Midbrain (tissue), 1 donor: ENCODE results near the gene PRDM10.
A peak's percentile ranks its signal among the peaks of the same experiment; 100 is the strongest.
"Not testable (repeated sequence)": the region's sequence is repeated elsewhere in the genome, so short reads cannot be mapped to it uniquely, and the experiment has no call there.

Experiments
- DNase-seq: peaks from one replicate; lab custom pipeline; 2025; lab: John Stamatoyannopoulos, UW

Gene PRDM10

DNA sequence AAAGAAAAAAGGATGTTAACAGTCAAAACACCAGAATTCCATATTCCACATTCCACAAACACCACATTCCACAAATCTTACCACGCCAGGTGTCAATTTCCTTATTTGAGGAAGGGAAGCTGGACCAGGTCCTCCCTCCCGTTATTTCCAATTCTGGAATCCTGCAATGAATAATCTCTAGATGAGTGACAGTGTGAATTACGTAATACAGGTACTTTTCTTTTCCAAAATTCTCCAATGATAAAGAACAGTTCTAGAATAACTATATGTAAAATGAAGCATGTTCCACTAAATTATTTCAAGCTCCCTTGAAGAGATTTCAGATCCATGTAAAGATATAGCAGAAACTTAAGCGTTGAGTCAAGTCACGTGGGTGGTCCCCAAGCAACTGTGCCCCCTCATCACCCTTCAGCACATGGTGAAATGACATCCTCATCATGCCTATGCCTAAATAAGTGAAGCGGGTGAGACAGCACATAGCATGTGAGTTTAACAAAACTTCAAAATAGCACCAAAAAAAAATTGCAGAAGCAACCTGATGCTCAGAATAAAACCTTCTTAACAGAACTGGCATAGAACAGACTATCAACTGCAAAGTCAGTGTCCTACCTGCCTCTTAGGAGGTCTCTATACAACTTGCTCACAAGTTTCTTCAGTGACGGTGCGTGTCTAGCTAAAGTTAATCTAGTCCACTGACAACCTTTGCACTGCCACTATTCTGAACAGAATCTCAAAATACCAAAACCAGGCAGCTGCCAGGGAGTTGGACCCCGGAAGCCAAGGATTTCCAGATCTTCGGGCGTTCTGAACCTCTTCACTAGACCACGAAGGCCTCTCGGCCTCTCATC, 108.1 kb downstream of the PRDM10 start:
- no peak for DNase-seq

DNA sequence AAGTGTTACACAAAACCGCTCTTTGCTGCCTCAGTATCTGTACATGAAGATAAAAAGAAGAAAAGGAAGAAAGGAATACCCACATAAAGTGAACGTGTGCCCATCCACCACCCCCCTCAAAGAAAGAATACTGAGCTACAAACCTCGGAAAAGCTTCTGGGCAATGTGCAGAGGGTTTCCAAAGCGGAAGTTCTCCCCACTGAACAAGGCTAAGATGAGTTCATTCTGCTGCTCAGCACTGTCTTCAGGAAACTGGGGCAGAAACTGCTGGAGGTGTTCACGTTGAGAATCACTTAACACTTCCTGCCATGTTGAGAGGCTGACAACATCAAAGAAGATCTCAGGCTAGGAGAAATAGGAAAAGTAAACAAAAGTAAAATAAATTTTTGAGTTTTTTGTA, 114.2 kb downstream of the PRDM10 start:
- DNase-seq = no peak

DNA sequence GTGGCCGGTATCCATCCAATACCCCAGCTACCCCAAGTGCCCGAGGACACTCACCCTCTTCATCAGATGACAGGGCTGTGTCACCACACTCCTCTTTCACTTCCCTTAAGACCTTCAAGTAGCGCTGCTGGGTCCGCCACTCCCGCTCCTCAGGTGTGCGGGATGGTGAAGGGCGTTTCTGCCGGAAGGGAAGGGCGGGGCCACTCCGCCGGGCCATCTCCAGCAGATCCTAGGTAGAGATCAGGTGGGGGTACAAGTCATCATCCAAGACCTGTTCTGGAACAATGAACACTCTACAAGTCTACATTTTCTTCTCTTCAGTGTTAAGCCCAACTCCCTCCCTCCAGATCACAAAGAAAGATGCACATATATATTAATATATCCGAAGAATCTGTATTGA, 117.3 kb downstream of the PRDM10 start:
- DNase-seq = no peak

DNA sequence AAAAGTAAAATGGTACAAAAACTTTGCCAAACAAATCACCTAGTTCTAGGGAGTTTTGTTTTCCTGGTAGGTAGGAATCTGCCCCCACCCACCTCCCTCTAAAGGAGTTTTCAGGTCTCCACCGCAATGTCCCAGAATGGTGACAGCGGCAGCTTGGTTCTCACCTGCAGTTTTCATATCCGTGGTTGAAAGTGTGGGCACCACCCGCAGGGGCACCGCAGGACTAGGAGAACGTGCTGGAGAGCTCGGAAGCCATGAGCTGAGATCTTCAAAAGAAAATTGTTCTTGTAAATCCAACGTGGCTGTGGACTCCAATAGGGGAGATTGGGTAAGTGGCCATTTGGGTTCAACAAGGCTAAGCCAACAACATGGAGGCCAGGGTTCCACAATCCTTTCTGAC, 118.1 kb downstream of the PRDM10 start:
- no peak for DNase-seq

DNA sequence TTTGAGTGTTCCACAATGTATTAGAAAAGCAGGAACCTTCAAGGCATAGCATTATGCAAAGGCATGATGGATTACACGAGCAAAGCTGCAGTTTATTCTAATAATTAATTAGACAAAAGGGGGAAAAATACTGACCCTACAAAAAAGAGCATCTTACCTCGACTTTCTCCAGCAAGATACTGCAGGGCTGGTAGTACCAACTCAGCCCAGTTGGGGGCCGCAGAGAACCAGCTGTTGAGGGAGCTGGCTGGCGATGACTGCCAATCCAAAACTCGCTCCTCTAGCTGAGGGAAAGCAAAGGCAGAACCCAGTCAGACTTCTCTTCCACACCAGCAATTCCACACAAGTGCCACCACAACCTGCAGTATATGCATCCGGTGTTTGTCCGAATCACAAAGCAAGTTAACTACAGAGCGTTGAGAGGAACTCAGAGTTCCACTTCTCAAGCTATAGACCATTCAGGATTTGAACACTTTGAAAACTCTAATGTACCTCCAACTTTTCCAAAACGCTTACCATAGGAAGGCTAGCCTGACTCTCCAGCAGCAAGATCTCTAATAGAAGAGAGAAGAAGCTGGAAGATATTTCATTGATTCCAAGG, 121.0 kb downstream of the PRDM10 start:
- DNase-seq = no peak

DNA sequence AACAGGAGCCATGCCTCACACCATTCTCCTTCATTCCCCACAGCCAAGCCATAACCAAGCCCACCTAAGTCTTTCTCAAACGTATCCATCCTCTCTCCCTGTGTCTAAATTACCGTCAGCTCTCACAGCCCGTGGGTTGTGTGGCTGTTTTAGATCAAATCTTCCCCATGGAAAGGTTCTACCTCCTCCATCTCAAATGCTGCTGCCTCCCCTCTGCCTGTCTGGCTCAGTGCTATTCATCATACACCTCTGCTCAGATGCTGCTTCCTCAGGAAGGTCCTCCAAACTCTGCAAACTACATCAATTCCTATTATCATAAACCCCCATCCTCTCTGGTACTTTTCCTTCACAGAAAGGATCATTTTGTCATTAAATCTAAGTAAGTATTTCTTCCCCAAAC, 122.3 kb downstream of the PRDM10 start:
- no peak for DNase-seq

DNA sequence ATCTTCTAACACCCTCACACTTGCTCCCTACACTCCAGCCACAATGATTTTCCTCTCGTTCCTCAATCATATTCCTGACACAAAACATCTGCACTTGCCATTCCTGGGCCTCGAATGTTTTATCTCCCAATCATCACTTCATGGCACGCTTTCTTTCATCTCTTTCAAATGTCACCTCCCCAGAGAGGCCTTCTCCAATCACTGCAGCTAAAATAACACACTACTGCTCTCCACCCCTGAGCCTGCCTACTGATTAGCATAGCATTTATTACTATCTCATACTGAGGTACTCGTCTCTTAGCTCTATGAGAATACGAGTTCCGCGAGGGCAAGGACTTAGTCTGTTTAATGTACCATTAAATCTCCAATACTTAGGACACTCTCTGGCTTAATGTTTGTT, 130.7 kb downstream of the PRDM10 start:
- DNase-seq = no peak

DNA sequence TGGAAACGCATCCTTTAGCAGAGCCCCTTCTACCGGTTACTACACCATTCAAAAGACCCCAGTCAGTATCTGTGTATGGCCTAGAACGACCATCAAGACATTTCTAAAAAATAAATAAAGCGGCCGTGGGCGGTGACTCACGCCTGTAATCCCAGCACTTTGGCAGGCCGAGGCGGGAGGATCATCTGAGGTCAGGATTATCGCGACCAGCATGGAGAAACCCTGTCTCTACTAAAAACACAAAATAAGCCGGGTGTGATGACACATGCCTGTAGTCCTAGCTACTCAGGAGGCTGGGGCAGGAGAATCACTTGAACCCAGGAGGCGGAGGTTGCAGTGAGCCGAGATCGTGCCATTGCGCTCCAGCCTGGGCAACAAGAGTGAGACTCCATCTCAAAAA, 134.0 kb downstream of the PRDM10 start:
- not testable (repeated sequence) for DNase-seq

DNA sequence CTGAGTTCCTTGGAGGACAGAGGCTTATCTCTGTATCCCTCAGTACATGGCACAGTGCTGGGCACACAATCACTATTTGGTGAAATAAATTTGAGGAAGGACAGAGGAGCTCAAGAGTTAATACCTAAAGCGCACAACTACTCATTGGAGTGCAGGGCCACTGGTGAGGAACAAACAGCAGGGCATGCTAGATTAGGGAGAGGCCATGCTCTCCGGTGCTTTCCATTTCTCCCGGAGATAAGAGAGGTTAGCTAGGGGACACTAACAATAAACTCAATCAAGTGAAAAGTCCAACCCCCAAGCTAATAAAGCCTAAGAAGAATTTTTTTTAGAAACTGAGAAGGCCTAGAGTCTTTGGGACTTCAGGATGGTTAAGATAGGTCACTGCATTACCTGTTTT, 136.3 kb downstream of the PRDM10 start:
- DNase-seq = no peak

DNA sequence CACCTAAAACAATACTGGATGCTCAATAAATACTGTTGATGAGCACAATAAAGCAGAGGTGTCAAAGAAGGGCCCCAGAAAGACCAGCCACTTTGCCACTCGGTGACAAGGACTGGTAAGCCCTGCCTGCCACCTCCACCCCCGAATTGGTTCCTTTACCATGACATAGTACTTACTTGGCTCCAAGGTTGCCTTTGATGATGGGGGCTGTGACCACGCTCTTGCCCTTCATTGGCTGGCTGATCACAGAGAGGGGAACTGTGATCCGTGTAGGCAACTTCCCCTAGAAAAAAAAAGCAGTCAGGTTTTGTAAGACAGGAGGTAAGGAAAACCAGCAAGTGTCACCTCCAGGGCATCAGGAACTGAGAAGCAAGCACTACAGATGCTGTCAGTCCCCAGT, 136.9 kb downstream of the PRDM10 start:
- no peak for DNase-seq

DNA sequence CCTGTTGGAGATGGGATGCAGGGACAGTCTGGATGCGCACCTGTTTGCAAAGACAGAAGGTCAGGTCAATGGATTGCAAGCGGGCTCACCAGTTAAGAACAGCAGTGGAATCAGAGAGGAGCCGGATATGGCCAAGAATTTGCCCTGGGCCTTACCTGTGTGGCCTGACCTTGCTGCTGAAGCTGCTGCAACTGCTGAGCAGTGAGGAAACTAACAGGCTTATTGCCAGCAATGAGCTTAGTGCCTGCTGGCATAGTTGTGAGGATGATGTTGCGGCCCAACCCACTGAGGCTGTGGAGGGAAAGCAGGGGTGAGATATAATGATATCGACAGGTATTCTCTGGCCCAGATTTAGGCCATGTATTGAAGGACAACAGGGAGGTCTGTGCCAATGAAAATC, 137.8 kb downstream of the PRDM10 start:
- no peak for DNase-seq

DNA sequence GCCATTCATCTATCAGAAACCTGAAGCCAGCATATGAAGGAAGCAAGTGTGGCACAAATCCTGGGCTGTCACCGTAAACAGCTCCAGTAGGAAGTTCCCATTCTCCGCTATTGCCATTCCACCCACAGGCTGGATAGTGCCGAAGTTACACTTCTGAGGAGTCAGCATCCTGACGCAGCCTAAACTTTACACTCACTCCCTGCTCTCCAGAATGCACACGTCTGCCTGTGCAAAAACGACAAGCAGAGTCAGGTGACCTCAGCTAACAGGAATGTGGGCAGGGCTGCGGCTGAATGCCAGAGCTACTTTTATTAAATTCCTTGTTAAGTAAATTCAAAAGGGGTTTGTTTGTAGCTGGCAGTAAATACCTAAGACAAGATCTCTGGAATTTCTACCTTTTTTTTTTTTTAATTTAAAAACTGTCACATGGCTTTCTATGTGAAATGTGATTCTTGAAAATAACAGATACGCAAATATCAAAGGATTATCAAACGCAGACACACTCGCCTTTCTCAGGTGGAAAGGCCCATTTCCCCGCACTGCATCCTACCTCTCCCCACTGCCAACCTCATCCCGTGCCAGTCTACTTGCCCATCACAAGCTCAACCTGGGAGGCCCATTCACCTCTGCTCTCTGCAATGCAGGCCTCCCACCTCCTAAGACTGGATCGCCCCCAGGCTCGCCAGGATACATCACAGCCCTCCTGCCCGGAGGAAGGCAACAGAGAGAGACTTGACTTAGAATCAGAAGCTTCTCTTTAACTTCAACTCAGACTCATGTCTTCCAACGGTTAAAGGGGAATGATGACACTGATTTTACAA, 140.7 kb downstream of the PRDM10 start:
- no peak for DNase-seq

DNA sequence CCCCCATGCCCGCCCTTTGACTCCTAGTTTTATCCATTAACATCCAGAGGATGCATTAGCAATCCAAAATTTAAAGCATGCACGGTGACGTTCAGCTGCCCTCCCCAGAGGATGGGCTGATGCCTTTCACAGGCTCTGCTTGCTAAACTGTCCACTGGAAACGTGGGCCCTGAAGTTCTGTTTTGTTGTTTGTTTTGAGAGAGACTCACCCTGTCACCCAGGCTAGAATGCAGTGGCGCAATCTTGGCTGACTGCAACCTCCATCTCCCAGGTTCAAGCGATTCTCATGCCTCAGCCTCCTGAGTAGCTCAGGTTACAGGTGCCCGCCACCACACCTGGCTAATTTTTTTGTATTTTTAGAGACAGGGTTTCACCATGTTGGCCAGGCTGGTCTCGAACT, 146.6 kb downstream of the PRDM10 start:
- no peak for DNase-seq

DNA sequence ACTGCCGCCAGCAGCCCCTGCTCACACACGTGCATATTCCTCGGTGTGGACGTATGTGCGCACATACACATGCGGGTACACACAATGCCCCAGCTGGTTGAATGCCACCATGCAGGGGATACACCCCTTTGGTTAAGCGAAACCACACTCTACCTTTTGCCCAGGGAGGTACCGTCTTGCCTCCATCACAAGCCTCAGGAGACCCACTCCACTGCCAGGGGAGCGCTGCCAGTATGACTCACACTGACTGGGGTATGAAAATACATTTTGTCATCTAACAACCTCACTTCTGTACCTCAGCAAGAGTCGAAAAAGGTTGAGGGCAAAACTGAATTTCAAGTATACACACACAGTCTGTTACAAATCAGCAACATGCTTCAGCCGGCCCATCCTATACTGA, 147.5 kb downstream of the PRDM10 start:
- no peak for DNase-seq

DNA sequence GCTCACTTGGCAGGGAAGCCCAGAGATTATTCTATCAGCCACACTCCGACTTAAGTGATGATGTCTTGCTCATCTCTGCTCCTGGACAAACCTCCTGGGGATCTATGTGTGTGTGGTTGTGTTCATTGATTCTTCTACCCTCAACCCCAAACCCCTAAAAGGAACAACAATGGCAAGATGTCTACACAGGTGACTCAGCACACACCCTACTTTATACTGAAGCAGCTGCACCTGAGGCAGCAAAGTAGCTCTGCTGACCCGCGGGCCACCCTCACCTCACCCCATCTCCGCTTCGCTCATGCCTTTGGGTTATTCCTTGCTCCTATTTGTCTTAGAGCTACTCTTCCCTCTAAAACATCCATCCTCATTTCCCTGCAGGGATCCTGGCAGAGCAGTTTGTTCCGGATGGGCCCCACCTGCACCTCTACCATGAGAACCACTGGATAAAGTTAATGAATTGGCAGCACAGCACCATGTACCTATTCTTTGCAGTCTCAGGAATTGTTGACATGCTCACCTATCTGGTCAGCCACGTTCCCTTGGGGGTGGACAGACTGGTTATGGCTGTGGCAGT, 148.3 kb downstream of the PRDM10 start:
- no peak for DNase-seq

DNA sequence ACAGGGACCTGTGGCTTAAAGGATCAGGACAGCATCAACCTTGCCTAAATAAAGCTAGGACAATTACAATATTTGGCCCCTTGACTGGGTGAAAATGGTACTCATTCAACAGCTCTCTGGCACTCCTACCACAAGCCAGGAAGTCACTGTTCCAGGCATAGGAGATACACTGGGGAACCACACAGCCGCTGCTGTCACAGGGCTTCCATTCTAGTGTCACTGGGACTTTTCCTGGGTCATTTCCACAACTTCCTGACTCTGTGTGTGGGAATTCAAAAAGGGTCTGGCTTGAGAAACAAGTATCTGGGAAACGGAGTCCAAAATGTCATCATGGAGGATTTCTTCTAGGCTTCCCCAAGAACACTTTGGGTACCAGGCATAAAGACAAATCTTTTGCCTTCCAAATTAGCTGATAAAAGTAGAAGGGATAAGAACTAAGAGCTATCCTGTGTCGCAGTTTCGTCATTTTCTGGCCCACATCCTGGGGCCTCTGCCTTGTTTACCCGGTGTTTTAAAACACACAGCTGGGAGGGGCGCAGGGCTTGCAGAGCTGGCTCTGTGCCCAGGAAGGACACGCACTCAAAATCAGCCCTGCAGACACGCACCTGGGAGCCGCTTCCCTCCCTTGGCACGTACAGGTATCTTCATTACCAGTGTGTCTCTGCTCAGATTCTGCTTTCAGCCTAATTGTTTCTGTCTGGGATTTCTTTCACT, 149.0 kb downstream of the PRDM10 start:
- DNase-seq = peak; percentile 1

DNA sequence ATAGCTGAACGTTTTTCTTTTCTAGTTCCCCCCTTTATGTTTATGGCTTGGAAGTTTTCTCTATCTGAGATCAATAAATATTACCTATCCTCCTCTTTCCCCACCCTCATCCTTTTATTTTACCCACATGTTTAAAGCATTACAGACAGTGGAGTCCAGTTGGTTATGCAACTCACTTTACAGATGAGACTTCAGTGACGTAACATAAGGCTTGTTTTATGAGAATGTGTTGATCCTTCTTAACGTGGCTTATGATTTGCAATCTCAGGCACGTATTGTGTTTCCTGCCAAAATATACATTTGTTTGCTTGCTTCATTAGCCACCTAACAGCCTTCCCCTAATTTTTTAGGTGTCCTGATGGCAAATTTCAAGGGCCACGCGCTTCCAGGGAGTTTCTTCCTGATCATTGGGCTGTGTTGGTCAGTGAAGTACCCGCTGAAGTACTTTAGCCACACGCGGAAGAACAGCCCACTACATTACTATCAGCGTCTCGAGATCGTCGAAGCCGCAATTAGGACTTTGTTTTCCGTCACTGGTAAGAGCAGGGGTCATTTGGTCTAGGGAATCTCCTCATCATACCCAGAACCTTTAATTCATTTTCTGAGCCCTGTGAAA, 150.4 kb downstream of the PRDM10 start:
- no peak for DNase-seq
